Measurements from ENCODE around the gene HSPE1.

DNA sequence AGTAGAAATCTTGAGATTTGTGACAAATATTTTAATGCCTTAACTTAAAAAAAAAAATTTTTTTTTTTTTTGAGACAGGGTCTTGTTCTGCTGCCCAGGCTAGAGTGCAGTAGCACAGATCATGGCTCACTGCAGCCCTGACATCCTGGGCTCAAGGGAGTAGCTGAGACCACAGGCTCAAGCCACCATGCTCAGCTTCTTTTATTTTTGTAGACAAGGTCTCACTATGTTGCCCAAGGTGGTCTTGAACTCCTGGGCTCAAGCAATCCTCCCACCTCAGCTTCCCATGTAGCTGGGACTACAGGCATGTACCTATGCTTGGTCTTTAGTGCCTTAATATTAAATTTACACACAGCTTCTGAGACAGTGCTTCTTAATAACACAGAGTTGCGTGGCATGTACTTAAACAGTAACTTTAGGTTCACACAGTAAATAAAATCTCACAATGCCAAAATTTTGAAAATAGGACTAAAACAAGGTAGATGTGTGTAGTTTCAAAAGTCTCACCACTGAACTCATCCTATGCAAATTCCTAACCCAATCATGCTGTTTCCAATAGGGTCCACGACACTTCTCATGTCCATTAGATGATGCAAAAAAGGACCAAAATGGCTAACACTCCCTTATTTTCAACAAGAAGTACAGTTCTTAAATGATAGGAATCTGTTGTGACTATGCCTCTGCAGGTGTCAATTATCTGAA, 4.6 kb upstream of the HSPE1 start:
- TF ChIP-seq, protein P1, sequence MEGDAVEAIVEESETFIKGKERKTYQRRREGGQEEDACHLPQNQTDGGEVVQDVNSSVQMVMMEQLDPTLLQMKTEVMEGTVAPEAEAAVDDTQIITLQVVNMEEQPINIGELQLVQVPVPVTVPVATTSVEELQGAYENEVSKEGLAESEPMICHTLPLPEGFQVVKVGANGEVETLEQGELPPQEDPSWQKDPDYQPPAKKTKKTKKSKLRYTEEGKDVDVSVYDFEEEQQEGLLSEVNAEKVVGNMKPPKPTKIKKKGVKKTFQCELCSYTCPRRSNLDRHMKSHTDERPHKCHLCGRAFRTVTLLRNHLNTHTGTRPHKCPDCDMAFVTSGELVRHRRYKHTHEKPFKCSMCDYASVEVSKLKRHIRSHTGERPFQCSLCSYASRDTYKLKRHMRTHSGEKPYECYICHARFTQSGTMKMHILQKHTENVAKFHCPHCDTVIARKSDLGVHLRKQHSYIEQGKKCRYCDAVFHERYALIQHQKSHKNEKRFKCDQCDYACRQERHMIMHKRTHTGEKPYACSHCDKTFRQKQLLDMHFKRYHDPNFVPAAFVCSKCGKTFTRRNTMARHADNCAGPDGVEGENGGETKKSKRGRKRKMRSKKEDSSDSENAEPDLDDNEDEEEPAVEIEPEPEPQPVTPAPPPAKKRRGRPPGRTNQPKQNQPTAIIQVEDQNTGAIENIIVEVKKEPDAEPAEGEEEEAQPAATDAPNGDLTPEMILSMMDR (IDR thresholded peaks at IDR 0.05), result no peak
- no peak for TF ChIP-seq POLR2A (IDR thresholded peaks at IDR 0.05)
- TF ChIP-seq EP300 (IDR thresholded peaks at IDR 0.05), result no peak
- TF ChIP-seq POLR2AphosphoS5 (IDR thresholded peaks at IDR 0.05), result no peak

Data from stomach (tissue), 4 donors.